ENCODE data around the gene OXCT2. TPM values are rescaled to one million over a fixed set of nuclear protein-coding genes. Genes with fewer than 3 reads are reported as not detected.

OXCT2 gene
- total and polyA plus RNA-seq, 9 of the 15 experiments (the other 6 are each of a cell fraction or from before 2014, with no cell fraction given), result 0.08 to 0.64 (median 0.22) TPM; not detected in 2

DNA sequence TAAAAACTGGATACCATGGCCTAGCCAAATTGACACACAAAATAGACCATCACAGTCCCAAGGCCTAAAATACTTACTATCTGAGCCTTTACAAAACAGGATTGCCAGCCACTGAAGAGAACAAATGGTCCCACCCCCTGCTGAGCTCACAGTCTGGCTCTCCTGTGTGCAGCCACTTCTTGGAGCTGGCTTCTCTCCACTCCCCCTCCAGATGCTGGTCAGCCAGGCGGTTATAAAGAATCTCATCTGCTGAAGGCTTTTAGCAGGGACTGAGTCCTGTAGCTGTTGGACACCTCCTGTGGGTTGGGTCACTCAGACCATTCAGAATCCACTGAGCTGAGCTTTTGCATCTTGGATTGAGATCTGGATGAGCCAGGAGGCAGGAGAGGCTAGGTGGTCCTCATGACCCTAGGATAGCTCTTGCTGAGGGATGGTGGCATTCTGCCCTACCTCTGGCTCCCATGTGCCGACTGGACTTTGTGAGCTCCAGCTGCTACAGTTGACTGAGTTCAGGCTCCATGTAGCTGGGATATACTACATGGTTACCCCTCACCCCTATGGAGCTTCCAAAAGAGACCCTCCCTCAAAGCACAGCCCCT, 16.1 kb downstream of the OXCT2 start:
- Histone ChIP-seq H3K4me3 (no peak overlapping the region), H3K36me3 (ENCODE audit: control insufficient read depth, insufficient read depth, low read length) (peaks cover 84% of the 10 kb centered on the region), H3K9me3 (replicated peaks; ENCODE audit: control insufficient read depth, insufficient read depth, low read depth, low read length) (no peaks in the 10 kb centered on the region), H3K27ac (ENCODE audit: extremely low read depth, low read depth, low read length) (no peak overlapping the region), H3K4me1 (replicated peaks in 1 of 2; ENCODE audit: control insufficient read depth in 2 of 2, insufficient read depth in 2 of 2, low read length in 2 of 2) (peaks cover 3 to 4% of the 10 kb centered on the region in 2 experiments; a peak in 2 of 5 replicates), H3K9me1 (ENCODE audit: control insufficient read depth, insufficient read depth, low read length) (no peaks in the 10 kb centered on the region), H3K9ac (ENCODE audit: insufficient read depth in 1 of 2, low read depth in 2 of 2, low read length in 2 of 2) (no peak overlapping the region), H3K79me2 (ENCODE audit: control insufficient read depth, insufficient read depth, low read length) (no peaks in the 10 kb centered on the region), H3K4me2 (ENCODE audit: insufficient read depth, low read length) (no peak overlapping the region), H4K20me1 (replicated peaks; ENCODE audit: control insufficient read depth, insufficient read depth, low read length) (no peaks in the 10 kb centered on the region; the same call in 1 of the 2 replicates), H2AFZ (ENCODE audit: low read depth, low read length) (no peak overlapping the region), H3K27me3 (ENCODE audit: control insufficient read depth in 2 of 2, insufficient read depth in 2 of 2, low read length in 2 of 2) (no peaks in the 10 kb centered on the region)
- CTCF ChIA-PET (ENCODE audit: low intra/inter-chr PET ratio), result no interaction called here
- ATAC-seq, result no peak
- in situ Hi-C loops (cut with MboI), result no loop called here
- no peak for FAIRE-seq
- WGBS (ENCODE audit: insufficient coverage, low coverage, missing lambda C conversion rate), result 100% methylated on average over 2 of the region's 2 CpGs
- no peak for TF ChIP-seq FOXM1 (IDR thresholded peaks at IDR 0.05; ENCODE audit: low read depth)
- TF ChIP-seq FOXM1 (CRISPR knock-in tag; IDR thresholded peaks at IDR 0.05; ENCODE audit: low read depth), result no peak
- TF ChIP-seq ILF3 (IDR thresholded peaks at IDR 0.05; ENCODE audit: borderline replicate concordance), result no peak
- TF ChIP-seq, protein P1, sequence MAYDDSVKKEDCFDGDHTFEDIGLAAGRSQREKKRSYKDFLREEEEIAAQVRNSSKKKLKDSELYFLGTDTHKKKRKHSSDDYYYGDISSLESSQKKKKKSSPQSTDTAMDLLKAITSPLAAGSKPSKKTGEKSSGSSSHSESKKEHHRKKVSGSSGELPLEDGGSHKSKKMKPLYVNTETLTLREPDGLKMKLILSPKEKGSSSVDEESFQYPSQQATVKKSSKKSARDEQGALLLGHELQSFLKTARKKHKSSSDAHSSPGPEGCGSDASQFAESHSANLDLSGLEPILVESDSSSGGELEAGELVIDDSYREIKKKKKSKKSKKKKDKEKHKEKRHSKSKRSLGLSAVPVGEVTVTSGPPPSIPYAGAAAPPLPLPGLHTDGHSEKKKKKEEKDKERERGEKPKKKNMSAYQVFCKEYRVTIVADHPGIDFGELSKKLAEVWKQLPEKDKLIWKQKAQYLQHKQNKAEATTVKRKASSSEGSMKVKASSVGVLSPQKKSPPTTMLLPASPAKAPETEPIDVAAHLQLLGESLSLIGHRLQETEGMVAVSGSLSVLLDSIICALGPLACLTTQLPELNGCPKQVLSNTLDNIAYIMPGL (CRISPR knock-in tag; IDR thresholded peaks at IDR 0.05), result no peak
- no peak for TF ChIP-seq FIP1L1 (IDR thresholded peaks at IDR 0.05; ENCODE audit: low read depth, low read length, poor library complexity, severe bottlenecking)
- TF ChIP-seq ERF (CRISPR knock-in tag; IDR thresholded peaks at IDR 0.05), result no peak
- TF ChIP-seq CBX2 (IDR thresholded peaks at IDR 0.05; ENCODE audit: insufficient read depth, low read length, poor library complexity, severe bottlenecking), result no peak
- TF ChIP-seq GABPB2 (CRISPR knock-in tag; conservative IDR thresholded peaks at IDR 0.05), result no peak
- intact Hi-C loops (cut with micrococcal nuclease), result no loop called here
- POLR2A ChIA-PET, result interaction anchor here (0.6 to 1.8 kb wide), 6 partner anchors 9 to 216 kb away, joined by 3 to 7 read pairs (median 4); partner anchors contain the start of gene PPIE
- DNase-seq (ENCODE audit: extremely low read depth in 1 of 4, low spot score in 3 of 4), result no peak
- no TSS peak for BruUV-seq (replicated peaks)

All from K562 (cell line).